GM19395 (cell line): Measurements from ENCODE around the gene NOL8.

Experiments
- ATAC-seq: cut with Tn5 transposase; IDR thresholded peaks from one replicate; pipeline ENCODE4 v1.9.1; 2021; ENCODE audit warnings: mild to moderate bottlenecking, moderate library complexity; ENCODE audit not compliant: unreplicated experiment

The NOL8 gene

GRCh38 chr9:92270511-92270910, 54.6 kb downstream of the NOL8 start:
- ATAC-seq = no peak

GRCh38 chr9:92266486-92266885, 58.7 kb downstream of the NOL8 start:
- no peak for ATAC-seq

GRCh38 chr9:92265154-92265553, 60.0 kb downstream of the NOL8 start:
- no peak for ATAC-seq

- ATAC-seq = no peak
Measured at GRCh38 chr9:92263131-92263530, 62.0 kb downstream of the NOL8 start.

- ATAC-seq = no peak
Measured at GRCh38 chr9:92257327-92257726, 67.8 kb downstream of the NOL8 start.

- ATAC-seq = no peak
Measured at GRCh38 chr9:92254381-92255337, 70.5 kb downstream of the NOL8 start.

GRCh38 chr9:92253656-92254055, 71.5 kb downstream of the NOL8 start:
- no peak for ATAC-seq

- ATAC-seq = no peak
Measured at GRCh38 chr9:92247981-92248380, 77.2 kb downstream of the NOL8 start.
